ENCODE measurements around the gene FBXO39. TPM values are rescaled to one million over a fixed set of nuclear protein-coding genes. Genes with fewer than 3 reads are reported as not detected.
A peak's percentile ranks its signal among the peaks of the same experiment; 100 is the strongest.
"Not testable (repeated sequence)": the region's sequence is repeated elsewhere in the genome, so short reads cannot be mapped to it uniquely, and the experiment has no call there.

The FBXO39 gene
- total RNA-seq: 0.54 TPM
- under 1 TPM in 1 of 4 donors, not detected in 3; 0.13 TPM for polyA plus RNA-seq

DNA sequence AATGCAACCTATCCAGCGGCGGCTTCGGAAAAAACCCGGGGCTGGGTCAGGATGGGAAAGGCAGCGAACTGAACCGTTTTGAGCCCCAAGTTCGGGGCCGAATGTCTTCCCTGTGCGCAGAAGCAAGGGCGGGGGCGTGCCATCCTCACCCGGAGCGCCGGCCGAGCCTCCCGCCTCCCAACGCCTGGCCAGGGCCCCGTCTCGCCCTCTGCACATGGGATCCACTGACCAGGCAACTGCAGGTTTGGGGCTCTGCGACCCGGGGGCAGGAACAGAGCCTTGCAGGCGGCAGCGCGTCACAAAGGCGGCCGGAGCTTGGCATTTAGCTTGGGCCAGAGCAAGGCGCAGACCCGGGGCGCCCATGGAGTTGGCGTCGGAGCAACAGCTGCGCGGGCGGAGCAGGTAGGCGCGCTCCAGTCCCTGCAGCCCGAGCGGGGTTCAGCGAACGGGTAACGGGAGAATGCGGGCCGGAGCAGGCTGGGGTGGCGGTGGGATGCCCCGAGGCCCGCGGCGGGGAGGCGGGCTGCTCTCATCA is at the start of gene FBXO39:
FBXO39 (plus strand) TSS at position 345 of the 535 bp plus-strand sequence. CDS start 3,654 bp downstream, outside the sequence.
- Histone ChIP-seq H3K36me3 (ENCODE audit: control insufficient read depth, insufficient read depth, low read length) (peaks cover 35% of the 10 kb centered on the region), H3K4me1 (ENCODE audit: control insufficient read depth, insufficient read depth, low read length, poor library complexity, severe bottlenecking) (no peaks in the 10 kb centered on the region), H3K27ac (ENCODE audit: insufficient read depth, low read length, poor library complexity, severe bottlenecking) (no peak within 1 kb of the TSS), H3K9me3 (ENCODE audit: control insufficient read depth in 2 of 2, low read length in 2 of 2) (peaks cover 40 to 51% of the 10 kb centered on the region in 2 experiments), H3K27me3 (ENCODE audit: control insufficient read depth, insufficient read depth, low read length) (peaks cover 8% of the 10 kb centered on the region), H3K4me3 (ENCODE audit: low read depth, low read length) (no peak within 1 kb of the TSS)
- peaks cover 23% of the 10 kb centered on the region for H3K27me3 Mint-ChIP-seq
- H3K27ac Mint-ChIP-seq: no peak within 1 kb of the TSS
- H3K9me3 Mint-ChIP-seq: peaks cover 0 to 50% (median 14%) of the 10 kb centered on the region in 7 donors
- peak in 1 of 3 donors; percentile 27 for DNase-seq
- peaks cover 35% of the 10 kb centered on the region for H3K36me3 Mint-ChIP-seq
- peaks cover 0 to 15% (median 5%) of the 10 kb centered on the region in 4 donors for H3K4me1 Mint-ChIP-seq
- peak within 1 kb of the TSS in 2 of 4 donors; percentile 15 to 43 for H3K4me3 Mint-ChIP-seq
- ATAC-seq (ENCODE audit: low read depth in 2 of 2): peak; percentile 24 to 43

DNA sequence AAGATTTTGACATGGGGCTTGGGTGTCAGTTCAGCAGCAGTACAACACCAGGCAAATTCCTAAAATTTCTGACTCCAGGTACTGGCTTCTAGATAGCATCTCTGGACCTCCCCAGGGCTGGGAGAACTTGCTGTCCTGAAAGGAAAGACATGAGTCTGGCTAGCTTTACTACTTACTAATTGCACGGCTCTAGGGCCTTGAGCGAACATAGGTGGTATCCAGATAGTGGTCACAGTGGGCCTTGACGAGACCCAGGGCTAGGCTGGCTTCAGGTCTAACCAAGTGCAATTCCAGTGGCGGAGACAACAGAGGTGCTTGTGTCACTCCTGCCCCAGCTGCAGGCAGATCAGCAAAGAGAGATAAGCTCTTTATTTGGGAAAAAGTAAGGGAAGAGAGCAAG is 46.5 kb upstream of the FBXO39 start:
- ATAC-seq (ENCODE audit: low read depth in 2 of 2): no peak
- no peak overlapping the region for H3K27ac ChIP-seq (ENCODE audit: insufficient read depth, low read length, poor library complexity, severe bottlenecking)
- Mint-ChIP-seq H3K27ac (no peak overlapping the region), H3K9me3 (peaks cover 0 to 4% (median 0%) of the 10 kb centered on the region in 7 donors), H3K4me1 (no peaks in the 10 kb centered on the region), H3K4me3 (no peak overlapping the region), H3K36me3 (no peaks in the 10 kb centered on the region), H3K27me3 (peaks cover 13% of the 10 kb centered on the region)
- no peaks in the 10 kb centered on the region for H3K36me3 ChIP-seq (ENCODE audit: control insufficient read depth, insufficient read depth, low read length)
- peaks cover 6% of the 10 kb centered on the region for H3K27me3 ChIP-seq (ENCODE audit: control insufficient read depth, insufficient read depth, low read length)
- DNase-seq: no peak
- no peaks in the 10 kb centered on the region for H3K4me1 ChIP-seq (ENCODE audit: control insufficient read depth, insufficient read depth, low read length, poor library complexity, severe bottlenecking)
- no peaks in the 10 kb centered on the region for H3K9me3 ChIP-seq (ENCODE audit: control insufficient read depth in 2 of 2, low read length in 2 of 2)
- H3K4me3 ChIP-seq (ENCODE audit: low read depth, low read length): no peak overlapping the region

DNA sequence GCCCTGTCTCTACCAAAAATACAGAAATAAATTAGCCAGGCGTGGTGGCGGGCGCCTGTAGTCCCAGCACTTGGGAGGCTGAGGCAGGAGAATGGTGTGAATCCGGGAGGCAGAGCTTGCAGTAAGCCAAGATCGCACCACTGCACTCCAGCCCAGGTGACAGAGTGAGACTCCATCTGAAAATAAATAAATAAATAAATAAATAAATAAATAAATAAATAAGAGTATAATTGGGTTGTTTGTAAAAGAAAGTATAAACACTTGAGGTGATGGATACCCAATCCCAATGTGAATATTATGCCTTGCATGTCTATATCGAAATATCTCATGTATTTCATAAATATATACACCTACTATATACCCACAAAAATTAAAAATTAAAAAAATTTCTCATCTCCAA is 29.4 kb upstream of the FBXO39 start:
- peaks cover 17% of the 10 kb centered on the region for H3K27me3 ChIP-seq (ENCODE audit: control insufficient read depth, insufficient read depth, low read length)
- not testable (repeated sequence) for H3K4me3 Mint-ChIP-seq; H3K9me3 Mint-ChIP-seq; H3K27ac ChIP-seq (ENCODE audit: insufficient read depth, low read length, poor library complexity, severe bottlenecking); H3K9me3 ChIP-seq (ENCODE audit: control insufficient read depth in 2 of 2, low read length in 2 of 2); H3K36me3 Mint-ChIP-seq; ATAC-seq (ENCODE audit: low read depth in 2 of 2); H3K4me3 ChIP-seq (ENCODE audit: low read depth, low read length); H3K27ac Mint-ChIP-seq; H3K4me1 Mint-ChIP-seq; H3K36me3 ChIP-seq (ENCODE audit: control insufficient read depth, insufficient read depth, low read length); DNase-seq; H3K4me1 ChIP-seq (ENCODE audit: control insufficient read depth, insufficient read depth, low read length, poor library complexity, severe bottlenecking)
- H3K27me3 Mint-ChIP-seq: peaks cover 32% of the 10 kb centered on the region

- Histone ChIP-seq H3K4me1 (ENCODE audit: control insufficient read depth, insufficient read depth, low read length, poor library complexity, severe bottlenecking) (peaks cover 5% of the 10 kb centered on the region), H3K4me3 (ENCODE audit: low read depth, low read length) (no peak overlapping the region), H3K27me3 (ENCODE audit: control insufficient read depth, insufficient read depth, low read length) (peaks cover 3% of the 10 kb centered on the region), H3K9me3 (ENCODE audit: control insufficient read depth in 2 of 2, low read length in 2 of 2) (no peaks in the 10 kb centered on the region), H3K27ac (ENCODE audit: insufficient read depth, low read length, poor library complexity, severe bottlenecking) (no peak overlapping the region), H3K36me3 (ENCODE audit: control insufficient read depth, insufficient read depth, low read length) (no peaks in the 10 kb centered on the region)
- H3K27me3 Mint-ChIP-seq: peaks cover 16% of the 10 kb centered on the region
- H3K4me1 Mint-ChIP-seq: peaks cover 0 to 20% (median 6%) of the 10 kb centered on the region in 4 donors
- H3K4me3 Mint-ChIP-seq: no peak overlapping the region
- no peaks in the 10 kb centered on the region for H3K36me3 Mint-ChIP-seq
- H3K27ac Mint-ChIP-seq: no peak overlapping the region
- DNase-seq (no peak), ATAC-seq (ENCODE audit: low read depth in 2 of 2) (no peak)
- H3K9me3 Mint-ChIP-seq: no peaks in the 10 kb centered on the region
Measured at GRCh38 chr17:6748617-6749016, 27.4 kb upstream of the FBXO39 start.

DNA sequence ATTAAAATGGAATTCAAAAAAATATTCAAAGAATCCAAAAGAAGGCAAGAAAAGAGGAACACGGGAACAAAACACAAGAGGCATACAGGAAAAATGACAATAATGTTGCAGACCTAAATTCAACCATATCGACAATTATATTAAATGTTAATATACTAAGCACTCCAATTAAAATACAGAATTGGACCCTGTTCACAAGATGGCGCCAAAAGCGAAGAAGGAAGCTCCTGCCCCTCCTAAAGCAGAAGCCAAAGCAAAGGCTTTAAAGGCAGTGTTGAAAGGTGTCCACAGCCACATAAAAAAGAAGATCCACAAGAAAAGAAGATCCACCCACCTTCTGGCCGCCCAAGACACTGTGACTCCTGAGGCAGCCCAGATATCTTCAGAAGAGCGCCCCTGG is 26.5 kb upstream of the FBXO39 start:
- H3K36me3 Mint-ChIP-seq: no peaks in the 10 kb centered on the region
- Histone ChIP-seq H3K4me1 (ENCODE audit: control insufficient read depth, insufficient read depth, low read length, poor library complexity, severe bottlenecking) (peaks cover 5% of the 10 kb centered on the region), H3K27ac (ENCODE audit: insufficient read depth, low read length, poor library complexity, severe bottlenecking) (no peak overlapping the region), H3K9me3 (ENCODE audit: control insufficient read depth in 2 of 2, low read length in 2 of 2) (no peaks in the 10 kb centered on the region), H3K27me3 (ENCODE audit: control insufficient read depth, insufficient read depth, low read length) (peaks cover 3% of the 10 kb centered on the region), H3K36me3 (ENCODE audit: control insufficient read depth, insufficient read depth, low read length) (no peaks in the 10 kb centered on the region), H3K4me3 (ENCODE audit: low read depth, low read length) (no peak overlapping the region)
- H3K27ac Mint-ChIP-seq: no peak overlapping the region
- peak in 1 of 3 donors; percentile 26 for DNase-seq
- no peak for ATAC-seq (ENCODE audit: low read depth in 2 of 2)
- no peaks in the 10 kb centered on the region for H3K9me3 Mint-ChIP-seq
- H3K4me3 Mint-ChIP-seq: no peak overlapping the region
- H3K27me3 Mint-ChIP-seq: peaks cover 16% of the 10 kb centered on the region
- H3K4me1 Mint-ChIP-seq: peaks cover 0 to 22% (median 7%) of the 10 kb centered on the region in 4 donors

DNA sequence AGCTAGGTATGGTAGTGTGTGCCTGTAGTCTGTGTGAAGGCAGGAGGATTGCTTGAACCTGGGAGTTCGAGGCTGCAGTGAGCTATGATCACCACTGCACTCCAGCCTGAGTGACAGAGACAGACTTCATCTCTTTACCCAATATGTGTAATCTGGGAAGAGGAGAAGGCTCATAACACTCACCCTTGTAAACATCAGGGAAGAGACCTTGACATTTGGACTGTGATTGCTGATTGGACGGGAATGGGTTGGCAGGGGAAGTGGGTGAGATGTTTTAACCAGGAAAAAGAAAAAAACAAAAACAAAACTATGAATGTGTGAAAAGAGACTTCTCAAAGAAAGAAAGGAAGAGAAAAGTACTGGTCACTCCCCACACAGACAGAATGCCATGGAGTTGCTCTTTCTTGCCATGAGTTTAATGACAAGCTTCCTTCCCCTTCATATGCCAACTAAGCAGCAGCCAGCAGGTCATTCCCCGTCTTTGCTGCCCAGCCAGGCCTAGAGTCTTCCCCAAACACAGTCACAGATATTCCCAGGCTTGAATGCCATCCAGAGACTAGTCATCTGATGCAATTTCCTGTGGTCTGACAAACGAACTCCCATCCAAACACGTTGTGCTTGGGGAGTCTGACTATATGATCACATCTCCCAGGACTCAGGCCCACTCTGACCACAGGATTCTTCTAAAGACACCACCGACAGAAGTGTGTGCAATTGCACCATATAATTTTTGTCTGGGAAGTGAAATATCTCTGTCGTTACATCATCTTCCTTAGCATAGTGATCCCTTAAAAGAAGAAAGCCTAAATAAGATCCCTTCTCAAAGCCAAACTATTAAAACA is 23.7 kb upstream of the FBXO39 start:
- no peak overlapping the region for H3K27ac ChIP-seq (ENCODE audit: insufficient read depth, low read length, poor library complexity, severe bottlenecking)
- Mint-ChIP-seq H3K36me3 (peaks cover 5% of the 10 kb centered on the region), H3K9me3 (no peaks in the 10 kb centered on the region), H3K4me3 (peak overlapping the region in 3 of 4 donors; percentile 39 to 76 (median 60)), H3K4me1 (peaks cover 0 to 33% (median 22%) of the 10 kb centered on the region in 4 donors), H3K27me3 (peaks cover 10% of the 10 kb centered on the region), H3K27ac (peak overlapping the region; percentile 33 to 85 (median 73))
- H3K27me3 ChIP-seq (ENCODE audit: control insufficient read depth, insufficient read depth, low read length): no peaks in the 10 kb centered on the region
- peaks cover 24% of the 10 kb centered on the region for H3K4me1 ChIP-seq (ENCODE audit: control insufficient read depth, insufficient read depth, low read length, poor library complexity, severe bottlenecking)
- ATAC-seq (ENCODE audit: low read depth in 2 of 2) (no peak), DNase-seq (no peak)
- H3K36me3 ChIP-seq (ENCODE audit: control insufficient read depth, insufficient read depth, low read length): no peaks in the 10 kb centered on the region
- H3K4me3 ChIP-seq (ENCODE audit: low read depth, low read length): no peak overlapping the region
- no peaks in the 10 kb centered on the region for H3K9me3 ChIP-seq (ENCODE audit: control insufficient read depth in 2 of 2, low read length in 2 of 2)

GRCh38 chr17:6753006-6753445 is 23.0 kb upstream of the FBXO39 start:
- peaks cover 0 to 40% (median 29%) of the 10 kb centered on the region in 4 donors for H3K4me1 Mint-ChIP-seq
- Histone ChIP-seq H3K27ac (ENCODE audit: insufficient read depth, low read length, poor library complexity, severe bottlenecking) (no peak overlapping the region), H3K4me1 (ENCODE audit: control insufficient read depth, insufficient read depth, low read length, poor library complexity, severe bottlenecking) (peaks cover 31% of the 10 kb centered on the region), H3K9me3 (ENCODE audit: control insufficient read depth in 2 of 2, low read length in 2 of 2) (no peaks in the 10 kb centered on the region), H3K36me3 (ENCODE audit: control insufficient read depth, insufficient read depth, low read length) (peaks cover 2% of the 10 kb centered on the region), H3K27me3 (ENCODE audit: control insufficient read depth, insufficient read depth, low read length) (no peaks in the 10 kb centered on the region), H3K4me3 (ENCODE audit: low read depth, low read length) (no peak overlapping the region)
- no peaks in the 10 kb centered on the region for H3K9me3 Mint-ChIP-seq
- H3K27me3 Mint-ChIP-seq: peaks cover 10% of the 10 kb centered on the region
- ATAC-seq (ENCODE audit: low read depth in 2 of 2) (no peak), DNase-seq (peak in 1 of 3 donors; percentile 28)
- H3K4me3 Mint-ChIP-seq: peak overlapping the region; percentile 39 to 76 (median 64)
- peak overlapping the region; percentile 33 to 85 (median 79) for H3K27ac Mint-ChIP-seq
- peaks cover 12% of the 10 kb centered on the region for H3K36me3 Mint-ChIP-seq

Data from CD4-positive, CD25-positive, alpha-beta regulatory T cell (primary cell).